NCI-H2196 (cell line): ENCODE measurements around the gene NNT.
"Not testable (repeated sequence)": the region's sequence is repeated elsewhere in the genome, so short reads cannot be mapped to it uniquely, and the experiment has no call there.

Source experiments
- DNase-seq: peaks from one replicate; lab custom pipeline; 2025; ENCODE audit not compliant: unreplicated experiment; lab: John Stamatoyannopoulos, UW

NNT gene

DNA sequence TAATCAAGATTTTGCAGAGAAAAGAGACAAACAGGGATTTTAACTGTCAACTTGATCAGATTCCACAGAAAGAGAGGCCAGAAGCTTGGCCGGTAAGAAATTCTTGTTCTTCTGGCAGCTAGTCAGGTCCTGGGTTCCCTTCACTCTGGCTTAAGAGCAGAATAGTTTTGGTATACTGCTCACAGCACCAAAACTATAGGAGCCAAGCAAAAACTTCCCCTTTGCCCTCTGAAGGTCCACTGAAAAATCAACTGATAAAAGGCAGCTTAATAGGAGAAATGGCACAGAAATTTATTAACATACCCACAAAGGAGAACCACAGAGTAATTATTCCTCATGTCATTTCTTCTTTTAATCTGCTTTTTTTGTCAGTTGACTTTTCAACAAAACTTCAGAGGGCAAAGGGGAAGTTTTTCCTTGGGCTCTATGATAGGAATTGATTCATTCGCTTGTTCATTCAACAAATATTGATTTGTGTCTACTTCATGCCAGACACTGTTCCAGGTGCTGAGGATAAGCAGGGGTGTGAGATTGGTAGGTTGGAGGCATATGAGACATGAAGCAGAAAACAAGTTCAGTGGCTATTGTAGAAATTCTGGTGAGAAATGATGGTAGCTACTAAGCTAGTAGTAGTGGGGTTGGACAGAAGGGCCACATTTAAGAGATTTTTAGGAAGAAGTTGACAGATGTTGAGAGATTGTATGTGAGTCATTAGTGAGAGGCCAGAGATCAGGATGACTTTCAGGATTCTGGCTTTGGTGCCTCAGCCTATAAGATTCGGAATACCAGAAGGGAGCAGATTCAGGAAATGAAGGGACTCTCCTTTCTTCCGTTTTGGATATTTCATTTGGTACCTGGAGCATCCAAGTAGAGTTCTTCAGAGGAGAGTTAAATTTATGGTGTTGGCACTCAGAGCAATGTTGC, 20.6 kb upstream of the NNT start:
- DNase-seq: no peak

DNA sequence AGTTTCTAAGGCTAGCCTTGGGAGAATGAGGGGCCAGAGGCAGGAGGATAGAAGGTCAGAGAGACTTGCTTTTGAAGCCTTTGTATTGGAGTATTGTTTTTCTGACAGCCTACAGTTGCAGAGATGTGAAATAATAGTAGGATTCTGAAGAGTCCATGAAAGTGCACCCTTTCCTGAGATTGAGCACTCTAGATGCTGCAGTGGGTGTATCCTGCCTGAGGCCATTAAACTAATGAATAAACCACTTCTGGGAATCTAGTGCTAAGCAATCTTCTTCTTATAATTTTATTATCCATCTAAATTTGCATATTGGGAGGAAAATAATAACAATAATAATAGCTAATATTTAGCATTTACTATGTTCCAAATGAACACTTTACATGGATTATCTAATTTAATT, 19.3 kb upstream of the NNT start:
- DNase-seq: no peak

DNA sequence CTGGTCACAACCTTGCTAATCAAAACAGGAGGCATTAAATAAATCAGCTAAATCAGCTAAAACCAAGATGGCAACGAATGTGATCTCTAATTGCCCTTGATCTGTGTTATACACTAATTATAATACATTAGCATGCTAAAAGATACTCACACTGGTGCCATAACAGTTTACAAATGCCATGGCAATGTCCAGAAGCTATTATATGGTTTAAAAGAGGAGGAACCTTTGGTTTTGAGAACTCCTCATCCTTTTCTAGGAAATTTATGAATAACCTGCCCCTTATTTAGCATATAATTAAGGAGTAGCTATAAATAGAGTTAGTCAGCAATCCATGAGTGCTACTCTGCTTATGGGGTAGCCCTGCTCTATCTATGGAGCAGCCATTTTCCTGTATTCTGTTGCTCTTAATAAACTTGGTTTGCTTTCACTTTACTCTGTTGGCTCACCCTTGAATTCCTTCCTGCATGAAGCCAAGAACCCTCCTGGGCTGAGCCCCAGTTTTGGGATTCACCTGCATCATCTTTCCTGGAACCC, 18.7 kb upstream of the NNT start:
- no peak for DNase-seq

DNA sequence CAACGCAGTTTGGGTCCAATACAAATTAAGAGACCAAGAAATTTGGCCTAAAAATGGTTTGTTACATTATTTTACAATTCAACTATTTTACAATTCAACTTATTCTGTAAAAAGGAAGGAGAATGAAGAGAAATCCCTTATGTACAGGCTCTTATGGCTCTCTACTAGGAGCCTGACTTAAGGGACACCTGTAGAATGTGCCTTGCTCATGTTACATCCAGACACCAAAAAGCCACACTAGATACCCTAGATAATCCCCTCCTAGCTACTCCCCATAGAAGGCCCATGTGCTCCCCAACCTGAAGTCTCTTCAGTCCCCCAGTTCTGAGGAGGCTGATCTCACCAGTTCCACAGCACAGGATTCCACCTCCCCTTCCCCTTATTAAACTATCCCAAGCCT, 14.1 kb upstream of the NNT start:
- DNase-seq: no peak

DNA sequence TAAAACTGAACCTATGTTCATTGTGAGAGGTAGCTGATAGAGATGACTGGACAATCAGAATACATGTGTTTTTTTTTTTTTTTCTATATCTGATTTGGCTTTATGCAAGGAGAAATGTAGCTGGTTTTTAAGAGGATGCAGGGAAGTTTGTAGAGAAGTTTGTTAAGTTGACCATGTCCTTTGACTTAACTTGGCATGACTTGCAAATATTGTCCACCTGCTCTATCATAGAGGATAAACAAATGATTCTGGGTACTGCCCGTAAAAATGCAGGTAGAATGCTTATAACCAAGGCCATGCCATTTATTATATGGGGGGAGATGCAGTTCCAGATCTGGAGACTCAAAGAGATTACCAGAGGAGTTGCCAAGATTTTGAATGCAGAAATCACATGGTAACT, 13.7 kb upstream of the NNT start:
- DNase-seq: no peak

DNA sequence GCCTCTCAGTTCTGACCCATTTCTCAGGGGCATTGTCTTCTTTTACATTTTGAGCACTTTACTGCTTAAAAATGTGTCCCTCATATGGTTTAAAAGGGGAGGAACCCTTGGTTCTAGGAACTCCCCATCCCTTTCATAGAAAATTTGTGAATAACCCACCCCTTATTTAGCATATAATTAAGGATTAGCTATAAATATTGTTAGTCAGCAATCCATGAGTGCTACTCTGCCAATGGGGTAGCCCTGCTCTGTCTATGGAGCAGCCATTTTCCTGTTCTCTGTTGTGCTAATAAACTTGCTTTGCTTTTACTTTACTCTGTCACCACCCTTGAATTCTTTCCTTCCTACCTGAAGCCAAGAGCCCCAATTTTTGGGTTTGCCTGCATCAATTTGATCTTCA, 12.3 kb upstream of the NNT start:
- DNase-seq: no peak

DNA sequence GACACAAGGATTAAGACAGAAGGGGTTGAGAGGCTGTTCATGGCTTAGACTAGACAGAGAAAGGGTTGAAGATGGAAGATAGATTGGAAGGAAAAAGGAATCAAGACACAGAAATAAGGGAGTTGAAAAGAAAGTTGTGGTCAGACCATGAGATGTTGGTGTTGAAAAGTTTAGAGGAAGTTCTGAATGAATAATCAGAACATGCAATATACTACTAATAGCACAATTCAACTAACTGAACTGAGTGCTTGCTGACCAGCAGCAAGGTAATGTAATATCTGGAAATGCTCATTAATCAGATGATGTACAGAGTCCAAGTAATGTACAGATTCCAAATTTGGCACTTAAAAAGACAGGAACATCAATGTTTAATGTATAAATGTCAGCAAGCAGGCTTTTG, 10.6 kb upstream of the NNT start:
- DNase-seq: no peak

DNA sequence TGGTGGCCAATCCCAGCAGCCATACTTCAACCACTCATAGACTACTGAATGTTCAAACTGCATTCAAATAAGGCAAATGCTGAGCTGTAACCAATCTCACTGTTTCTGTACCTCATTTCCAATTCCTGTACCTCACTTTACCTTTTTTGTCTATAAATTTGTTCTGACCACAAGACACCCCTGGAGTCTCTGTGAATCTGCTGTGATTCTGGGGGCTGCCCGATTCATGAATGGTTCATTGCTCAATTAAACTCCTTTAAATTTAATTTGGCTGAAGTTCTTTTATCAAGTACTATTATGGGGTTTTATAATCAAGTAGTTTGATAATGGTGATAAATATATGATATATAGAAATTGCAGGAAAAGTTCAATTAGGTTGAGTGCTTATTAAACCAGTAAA, 4.1 kb upstream of the NNT start:
- not testable (repeated sequence) for DNase-seq

DNA sequence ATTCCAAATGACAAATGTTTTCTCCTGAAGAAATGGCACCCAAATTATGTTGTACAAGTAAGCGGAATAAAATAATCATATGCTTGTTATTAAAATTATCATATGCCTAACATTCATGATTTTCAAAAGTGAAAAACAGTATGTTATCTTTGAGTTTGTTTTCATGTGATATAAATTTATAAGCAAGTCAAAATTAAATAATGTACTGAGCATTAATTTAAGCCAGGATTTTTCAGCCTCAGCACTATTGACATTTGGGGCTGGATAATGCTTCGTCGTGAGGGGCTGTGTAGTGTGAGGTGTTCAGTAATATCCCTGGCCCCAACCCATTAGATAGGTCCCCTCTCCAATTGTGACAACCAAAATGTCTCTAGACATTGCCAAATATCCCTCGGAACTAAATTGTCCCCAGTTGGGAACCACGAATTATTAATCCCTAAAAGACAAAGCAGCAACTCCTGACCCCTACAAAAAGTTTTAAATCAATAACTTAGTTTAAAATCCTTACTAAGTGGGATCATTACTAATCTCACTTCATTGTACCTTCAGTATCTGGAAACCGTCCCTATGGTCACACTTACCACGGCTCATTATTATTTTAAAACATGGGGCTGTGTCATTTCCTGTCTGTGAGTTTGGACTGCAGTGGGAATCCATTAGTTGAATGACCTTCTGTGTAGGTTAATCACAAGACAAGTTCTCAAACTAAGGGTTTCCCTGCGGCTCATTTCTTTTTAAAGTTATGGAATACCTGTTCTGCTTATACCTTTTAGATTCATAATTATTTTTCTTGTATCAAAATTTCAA, 1.3 kb upstream of the NNT start:
- peak; percentile 22 for DNase-seq

DNA sequence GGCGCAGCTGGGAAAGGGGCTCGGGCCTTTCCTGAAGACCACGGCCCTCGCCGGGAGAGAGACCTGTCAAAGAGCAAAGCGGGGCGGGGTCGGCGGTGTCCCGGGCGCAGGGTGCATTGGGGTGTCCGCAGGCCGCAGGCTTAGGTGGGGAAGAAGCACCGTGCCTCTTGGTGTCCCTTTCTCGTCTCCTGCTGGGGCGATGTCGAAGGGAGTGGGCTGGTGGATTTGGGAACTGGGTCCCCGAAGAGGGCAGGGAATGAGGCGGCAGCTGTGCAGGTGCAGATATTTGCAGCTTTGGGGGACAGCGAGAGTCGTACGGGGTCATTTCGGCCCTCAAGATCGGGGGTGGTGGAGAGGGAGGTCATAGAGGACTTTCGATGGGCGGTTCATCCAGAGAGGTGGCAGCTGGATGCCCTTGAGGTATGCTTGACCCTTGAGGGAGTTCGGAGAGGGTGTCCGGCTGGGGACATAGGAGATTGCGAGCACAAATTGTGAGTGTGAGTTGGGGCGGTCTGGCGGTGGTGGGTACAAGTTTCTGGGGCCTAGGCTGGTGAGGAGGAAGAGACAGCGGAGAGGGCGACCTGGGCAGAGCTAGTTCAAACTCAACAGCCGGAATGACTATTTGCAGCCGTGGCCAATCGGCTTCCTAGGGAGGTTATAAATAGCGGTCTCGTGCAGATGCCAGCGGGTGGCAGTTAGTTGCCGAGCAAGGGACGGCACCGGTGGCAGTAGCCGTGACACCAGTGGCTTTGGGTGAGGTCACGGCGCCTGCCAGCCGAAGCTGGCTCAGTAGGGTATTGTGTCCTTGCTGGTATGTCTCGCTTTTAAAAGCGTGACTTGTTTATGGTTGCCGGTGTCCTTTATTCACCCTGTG, 601 bp downstream of the NNT start:
- DNase-seq: peak; percentile 86

DNA sequence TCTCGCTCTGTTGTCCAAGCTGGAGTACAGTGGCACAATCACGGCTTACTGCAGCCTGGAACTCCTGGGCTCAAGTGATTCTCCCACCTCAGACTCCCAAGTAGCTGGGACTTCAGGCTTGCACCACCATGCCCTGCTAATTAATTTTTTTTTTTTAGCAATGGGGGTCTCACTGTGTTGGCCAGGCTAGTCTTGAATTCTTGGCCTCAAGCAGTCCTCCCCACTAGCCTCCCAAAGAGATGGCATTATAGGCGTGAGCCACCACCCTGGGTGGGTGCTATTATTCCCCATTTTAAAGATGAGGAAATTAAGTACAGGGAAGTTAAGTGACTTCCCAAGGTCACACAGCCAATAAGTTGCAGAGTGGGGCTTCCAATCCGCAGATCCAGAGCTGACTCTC, 1.7 kb downstream of the NNT start:
- no peak for DNase-seq

DNA sequence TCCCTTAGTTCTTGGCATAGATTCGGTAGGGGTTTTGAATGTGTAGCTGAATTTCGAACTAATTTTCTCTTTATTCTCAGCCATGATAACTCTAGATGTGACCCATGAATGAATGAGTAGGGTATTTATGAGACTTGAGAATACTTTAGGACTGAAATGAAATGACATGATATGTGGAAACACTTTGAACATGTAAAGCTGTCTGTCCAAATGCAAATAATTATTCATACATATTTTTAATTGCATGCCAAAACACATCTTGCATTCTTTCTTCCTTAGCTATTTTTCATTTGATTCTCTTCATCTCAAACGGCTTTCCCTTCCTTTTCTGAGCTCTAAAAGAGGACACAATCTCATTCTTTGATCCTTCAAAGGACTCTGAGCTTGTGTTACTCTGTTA, 3.4 kb downstream of the NNT start:
- DNase-seq: no peak

DNA sequence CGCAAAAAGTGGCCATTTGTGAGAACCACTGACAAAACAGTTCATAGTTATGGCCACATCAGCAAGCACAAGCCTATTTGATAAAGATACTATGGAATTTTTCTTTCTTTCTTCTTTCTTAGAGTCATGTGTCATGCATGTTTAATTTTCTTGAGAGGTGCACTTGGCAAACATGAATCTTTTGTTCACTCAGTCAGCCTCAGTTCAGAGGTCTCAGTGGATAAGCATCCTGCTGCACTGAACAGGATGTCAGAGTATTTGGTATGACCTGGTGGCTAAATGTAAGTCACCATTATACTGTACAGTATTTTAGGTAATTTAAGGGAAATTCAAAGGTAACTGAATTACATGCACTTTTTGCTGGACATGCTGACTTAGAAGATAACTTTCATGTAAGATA, 5.4 kb downstream of the NNT start:
- no peak for DNase-seq

DNA sequence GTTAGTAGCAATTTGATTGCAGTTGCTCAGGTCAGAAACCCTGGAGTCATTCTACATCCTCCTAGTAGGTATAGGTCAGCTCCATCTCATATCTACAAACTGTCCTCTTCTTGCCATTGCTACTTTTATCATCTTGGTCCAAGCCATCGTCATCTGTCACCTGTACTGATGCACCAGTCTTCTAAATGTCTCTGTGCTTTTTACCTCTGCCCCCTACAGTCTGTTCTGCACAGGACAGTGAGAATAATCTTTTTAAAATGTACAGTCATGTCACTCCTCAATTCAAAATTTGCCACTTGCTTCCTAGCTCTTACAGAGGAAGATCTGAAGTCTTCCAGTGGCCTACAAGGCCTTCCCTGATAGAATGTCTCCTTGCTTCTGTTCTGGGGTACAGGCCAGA, 6.8 kb downstream of the NNT start:
- DNase-seq: no peak

DNA sequence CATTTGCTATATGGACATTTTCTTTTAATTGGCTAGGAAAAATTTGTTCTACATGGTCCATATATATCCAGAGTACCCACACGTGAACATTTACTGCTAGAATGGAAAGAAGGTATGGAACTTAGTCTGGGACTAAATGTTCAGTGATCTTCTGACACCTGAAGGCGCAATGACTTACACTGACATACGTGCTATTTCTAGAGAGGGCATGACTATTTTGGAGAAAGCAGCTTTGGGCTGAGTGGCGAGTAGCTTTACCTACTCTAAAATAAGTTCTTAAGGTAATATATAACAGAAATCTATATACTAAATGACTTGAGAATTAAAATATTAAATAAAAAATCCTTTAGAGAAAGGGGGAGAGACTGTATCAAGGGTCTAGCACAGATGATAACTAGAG, 10.4 kb downstream of the NNT start:
- DNase-seq: no peak

DNA sequence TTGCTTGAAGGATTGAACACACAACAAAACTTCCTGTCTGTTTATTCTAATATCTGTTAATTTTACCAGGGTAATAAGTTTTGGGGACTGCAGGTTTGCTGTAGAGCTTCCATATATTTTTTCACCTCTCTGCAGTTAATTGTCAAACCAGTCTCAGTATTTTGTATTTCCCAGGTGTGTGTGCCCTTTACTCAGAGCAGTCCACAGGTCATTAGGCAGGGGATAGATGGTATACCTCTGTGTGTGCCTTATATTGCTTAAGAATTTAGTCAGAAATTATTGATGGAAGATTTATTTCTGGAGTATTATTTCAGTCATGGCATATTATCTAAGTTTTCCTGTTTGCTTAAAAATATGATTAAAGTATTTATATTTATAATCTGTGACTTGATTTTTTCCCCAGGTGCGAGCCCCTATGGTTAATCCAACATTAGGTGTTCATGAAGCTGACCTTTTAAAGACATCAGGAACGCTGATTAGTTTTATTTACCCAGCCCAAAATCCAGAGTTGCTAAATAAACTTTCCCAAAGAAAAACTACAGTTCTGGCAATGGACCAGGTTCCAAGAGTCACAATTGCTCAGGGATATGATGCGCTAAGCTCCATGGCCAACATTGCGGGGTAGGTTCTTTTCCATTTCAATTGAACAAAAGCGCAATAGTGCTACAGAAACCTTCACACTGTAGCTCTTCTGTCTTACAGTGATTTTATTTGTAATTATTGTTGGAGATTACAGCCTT, 12.6 kb downstream of the NNT start:
- no peak for DNase-seq

DNA sequence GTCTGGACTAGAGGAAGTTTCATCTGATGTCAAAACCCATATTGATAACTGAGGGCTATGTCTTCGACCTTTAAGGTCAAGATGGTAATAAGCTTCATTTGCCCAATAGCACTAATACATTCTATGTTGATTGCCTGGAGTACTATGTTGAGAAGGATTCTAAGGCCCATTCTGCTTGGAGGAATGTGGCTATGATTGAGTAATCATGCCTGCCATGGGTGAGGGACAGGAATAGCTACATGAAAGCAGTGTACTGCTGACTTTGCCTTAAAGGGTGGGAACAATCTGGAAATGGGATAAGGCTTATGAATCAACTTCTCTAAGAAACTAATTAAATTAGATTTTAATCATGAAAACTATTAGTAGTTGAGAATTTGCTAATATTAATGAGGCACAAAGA, 13.6 kb downstream of the NNT start:
- no peak for DNase-seq

DNA sequence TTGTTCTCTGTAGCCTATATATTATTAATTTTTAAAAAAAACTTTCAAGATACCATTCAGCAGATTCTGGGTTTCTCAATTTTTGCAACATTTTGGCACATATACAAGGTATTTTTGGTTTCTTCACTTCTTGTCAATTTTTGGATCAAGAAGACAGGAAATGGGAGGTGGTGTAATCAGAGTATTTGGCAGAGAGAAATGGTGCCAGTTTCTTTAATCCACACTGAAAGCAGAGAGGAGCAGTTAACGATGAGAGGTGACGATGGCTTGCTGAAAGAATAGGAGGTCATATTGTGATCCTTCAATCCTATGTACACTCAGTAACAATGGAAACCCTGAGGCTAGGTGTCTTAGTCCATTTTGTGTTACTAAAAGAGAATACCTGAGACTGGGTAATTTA, 16.4 kb downstream of the NNT start:
- no peak for DNase-seq

DNA sequence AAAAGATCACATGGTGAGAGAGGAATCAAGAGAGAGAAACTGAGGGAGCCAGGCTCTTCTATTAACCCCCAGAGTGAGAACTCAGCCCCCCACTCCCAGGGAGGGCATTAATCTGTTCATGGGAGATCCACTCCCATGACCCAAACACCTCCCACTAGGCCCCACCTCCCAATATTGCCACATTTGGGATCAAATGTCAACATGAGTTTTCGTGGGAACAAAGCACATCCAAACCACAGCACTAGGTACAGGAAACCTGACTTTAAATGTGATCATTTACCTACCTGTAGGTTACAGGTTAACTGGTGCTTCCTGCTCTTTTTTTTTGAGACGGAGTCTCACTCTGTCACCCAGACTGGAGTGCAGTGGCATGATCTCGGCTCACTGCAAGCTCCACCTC, 16.9 kb downstream of the NNT start:
- no peak for DNase-seq

DNA sequence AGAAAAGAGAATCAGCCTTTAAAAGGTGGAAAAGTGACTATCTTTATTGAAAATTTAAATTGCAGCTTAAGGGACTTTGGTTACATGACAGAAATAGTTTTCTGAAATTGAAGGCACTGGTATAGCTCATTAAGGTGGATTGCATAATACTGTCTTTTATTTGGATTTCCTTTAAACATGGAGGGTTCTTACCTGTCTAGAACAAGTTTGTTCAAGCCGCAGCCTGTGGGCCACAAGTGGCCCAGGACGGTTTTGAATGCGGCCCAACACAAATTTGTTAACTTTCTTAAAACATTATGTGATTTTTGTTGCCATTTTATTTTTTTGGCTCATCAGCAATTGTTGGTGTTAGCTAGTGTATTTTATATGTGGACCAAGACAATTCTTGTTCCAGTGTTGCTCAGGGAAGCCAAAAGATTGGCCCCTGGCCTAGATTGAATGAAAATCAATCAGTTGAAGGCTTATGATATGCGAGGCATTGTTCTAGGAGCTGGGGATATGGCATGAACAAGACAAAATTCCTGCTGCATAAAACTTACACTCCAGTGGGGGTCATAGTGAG, 18.0 kb downstream of the NNT start:
- DNase-seq: no peak
